GM12873 (cell line): ENCODE results near the gene GCN1.

Experiments
- CTCF ChIP-seq: IDR thresholded peaks from 2 replicates; pipeline ENCODE4 v1.5.1; 2012; ENCODE audit warnings: low read depth, mild to moderate bottlenecking, moderate library complexity, low read length, control low read depth; ENCODE audit not compliant: insufficient read depth; ENCODE audit errors: missing control alignments

Gene GCN1

GRCh38 chr12:120194534-120195395 is at the start of gene GCN1:
Gene GCN1, minus strand, starts transcription at chr12:120194715. Its CDS starts 18 bp downstream, at chr12:120194697.
- no peak for TF ChIP-seq CTCF

GRCh38 chr12:120242971-120243699 is 48.6 kb upstream of the GCN1 start:
- TF ChIP-seq CTCF: no peak

- TF ChIP-seq CTCF: no peak
Measured at GRCh38 chr12:120242275-120242799, 47.8 kb upstream of the GCN1 start.

GRCh38 chr12:120241561-120242274 is 47.2 kb upstream of the GCN1 start:
- no peak for TF ChIP-seq CTCF

GRCh38 chr12:120240495-120240833 is 45.9 kb upstream of the GCN1 start:
- TF ChIP-seq CTCF: no peak

- no peak for TF ChIP-seq CTCF
Measured at GRCh38 chr12:120239776-120240494, 45.4 kb upstream of the GCN1 start.
